Activated naive CD4-positive, alpha-beta T cell treated with anti-CD3 and anti-CD28 coated beads, Interleukin-2, amount 50 U/mL, for 72 hours (primary cell): ENCODE measurements around the gene COTL1. TPM values are rescaled to one million over a fixed set of nuclear protein-coding genes. Genes with fewer than 3 reads are reported as not detected.

ENCODE experiments used
- ATAC-seq, 2 donors: fragments of 150-1000 bp; cut with Tn5 transposase; 2 replicates each; pipeline ENCODE4 v1.10.0; 2021; ENCODE audit warnings: mild to moderate bottlenecking in 2 of 2, moderate library complexity in 2 of 2
- DNase-seq, 2 donors: peaks; one replicate each; pipeline ENCODE4 v3.0.0; 2021 to 2022; ENCODE audit warnings: low spot score in 2 of 2
- H3K27ac Mint-ChIP-seq, 2 donors: one replicate each; pipeline ENCODE4 v1.8.0; 2022; ENCODE audit warnings: mild to moderate bottlenecking in 2 of 2, mixed read lengths in 2 of 2
- H3K36me3 Mint-ChIP-seq, 2 donors: one replicate each; pipeline ENCODE4 v1.8.0; 2022; ENCODE audit warnings: mixed read lengths in 2 of 2
- H3K9me3 Mint-ChIP-seq, 2 donors: one replicate each; pipeline ENCODE4 v1.8.0; 2022; ENCODE audit warnings: mixed read lengths in 2 of 2
- total RNA-seq, 2 donors: library from RNA; stranded (reverse); gene quantifications; one replicate each; pipeline ENCODE4 v1.2.3, GENCODE V29; 2022

The COTL1 gene
- total RNA-seq, 2 donors from 2014 or later, result 277 to 583 TPM

- H3K36me3 Mint-ChIP-seq, result peaks cover 46 to 84% of the 10 kb centered on the region in 2 donors
- no peak for DNase-seq
- peaks cover 0 to 15% of the 10 kb centered on the region in 2 donors for H3K9me3 Mint-ChIP-seq
- H3K27ac Mint-ChIP-seq, result peak overlapping the region; percentile 76 to 79
- ATAC-seq, result peak; percentile 39 to 59
Observed at GRCh38 chr16:84608282-84608681, 9.6 kb downstream of the COTL1 start.

- H3K36me3 Mint-ChIP-seq, result peaks cover 42 to 83% of the 10 kb centered on the region in 2 donors
- peak; percentile 19 to 44 for ATAC-seq
- H3K9me3 Mint-ChIP-seq, result peaks cover 0 to 15% of the 10 kb centered on the region in 2 donors
- no peak for DNase-seq
- H3K27ac Mint-ChIP-seq, result peak overlapping the region; percentile 76 to 79
Observed at GRCh38 chr16:84607694-84608093, 10.2 kb downstream of the COTL1 start.

GRCh38 chr16:84607061-84607460 lies 10.8 kb downstream of the COTL1 start:
- ATAC-seq (no peak), DNase-seq (no peak)
- peak overlapping the region; percentile 76 to 79 for H3K27ac Mint-ChIP-seq
- H3K36me3 Mint-ChIP-seq, result peaks cover 40 to 76% of the 10 kb centered on the region in 2 donors
- peaks cover 0 to 15% of the 10 kb centered on the region in 2 donors for H3K9me3 Mint-ChIP-seq

GRCh38 chr16:84606081-84606875 lies 11.6 kb downstream of the COTL1 start:
- peak; percentile 19 to 42 for ATAC-seq

GRCh38 chr16:84605339-84605848 lies 12.5 kb downstream of the COTL1 start:
- DNase-seq (no peak), ATAC-seq (no peak)
- Mint-ChIP-seq H3K36me3 (peaks cover 26 to 60% of the 10 kb centered on the region in 2 donors), H3K9me3 (peaks cover 0 to 12% of the 10 kb centered on the region in 2 donors), H3K27ac (no peak overlapping the region)

More at GRCh38 chr16:84606081-84606875, 11.6 kb downstream of the COTL1 start:
- no peak for DNase-seq
- Mint-ChIP-seq H3K36me3 (peaks cover 35 to 69% of the 10 kb centered on the region in 2 donors), H3K27ac (peak overlapping the region; percentile 76 to 79), H3K9me3 (peaks cover 0 to 15% of the 10 kb centered on the region in 2 donors)

GRCh38 chr16:84604477-84605013 lies 13.3 kb downstream of the COTL1 start:
- H3K36me3 Mint-ChIP-seq, result peaks cover 23 to 51% of the 10 kb centered on the region in 2 donors
- H3K27ac Mint-ChIP-seq, result peak overlapping the region; percentile 24 to 47
- DNase-seq, result no peak
- H3K9me3 Mint-ChIP-seq, result peaks cover 0 to 6% of the 10 kb centered on the region in 2 donors
- ATAC-seq, result no peak

GRCh38 chr16:84603940-84604339 lies 13.9 kb downstream of the COTL1 start:
- Mint-ChIP-seq H3K27ac (peak overlapping the region in 1 of 2 donors; percentile 24), H3K9me3 (peaks cover 0 to 6% of the 10 kb centered on the region in 2 donors), H3K36me3 (peaks cover 23 to 46% of the 10 kb centered on the region in 2 donors)
- ATAC-seq (no peak), DNase-seq (no peak)

- peaks cover 0 to 6% of the 10 kb centered on the region in 2 donors for H3K9me3 Mint-ChIP-seq
- H3K36me3 Mint-ChIP-seq, result peaks cover 19 to 43% of the 10 kb centered on the region in 2 donors
- ATAC-seq, result peak in 1 of 2 donors; percentile 13
- no peak for DNase-seq
- peak overlapping the region; percentile 18 to 92 for H3K27ac Mint-ChIP-seq
Observed at GRCh38 chr16:84603140-84603816, 14.6 kb downstream of the COTL1 start.

GRCh38 chr16:84600343-84601229 lies 17.3 kb downstream of the COTL1 start:
- Mint-ChIP-seq H3K27ac (peak overlapping the region; percentile 94 to 96), H3K36me3 (peaks cover 8 to 46% of the 10 kb centered on the region in 2 donors), H3K9me3 (no peaks in the 10 kb centered on the region)
- DNase-seq, result no peak
- peak; percentile 71 to 80 for ATAC-seq

- peak; percentile 53 to 78 for ATAC-seq
Observed at GRCh38 chr16:84599521-84600202, 18.2 kb downstream of the COTL1 start.

GRCh38 chr16:84598360-84598759 lies 19.5 kb downstream of the COTL1 start:
- Mint-ChIP-seq H3K36me3 (peaks cover 13 to 51% of the 10 kb centered on the region in 2 donors), H3K9me3 (no peaks in the 10 kb centered on the region), H3K27ac (peak overlapping the region; percentile 86 to 87)
- DNase-seq (no peak), ATAC-seq (no peak)

More at GRCh38 chr16:84599521-84600202, 18.2 kb downstream of the COTL1 start:
- H3K27ac Mint-ChIP-seq, result peak overlapping the region; percentile 94 to 96
- peaks cover 13 to 49% of the 10 kb centered on the region in 2 donors for H3K36me3 Mint-ChIP-seq
- DNase-seq, result peak; percentile 70 to 72
- no peaks in the 10 kb centered on the region for H3K9me3 Mint-ChIP-seq

- H3K27ac Mint-ChIP-seq, result peak overlapping the region; percentile 86 to 87
- ATAC-seq, result peak in 1 of 2 donors; percentile 22
- no peak for DNase-seq
- peaks cover 13 to 50% of the 10 kb centered on the region in 2 donors for H3K36me3 Mint-ChIP-seq
- no peaks in the 10 kb centered on the region for H3K9me3 Mint-ChIP-seq
Observed at GRCh38 chr16:84597931-84598351, 19.9 kb downstream of the COTL1 start.

- H3K36me3 Mint-ChIP-seq, result peaks cover 13 to 54% of the 10 kb centered on the region in 2 donors
- H3K27ac Mint-ChIP-seq, result peak overlapping the region; percentile 86 to 87
- DNase-seq (no peak), ATAC-seq (no peak)
- no peaks in the 10 kb centered on the region for H3K9me3 Mint-ChIP-seq
Observed at GRCh38 chr16:84597528-84597896, 20.4 kb downstream of the COTL1 start.

GRCh38 chr16:84596801-84597527 lies 20.9 kb downstream of the COTL1 start:
- no peak for DNase-seq
- ATAC-seq, result no peak
- Mint-ChIP-seq H3K27ac (peak overlapping the region; percentile 86 to 87), H3K36me3 (peaks cover 13 to 57% of the 10 kb centered on the region in 2 donors), H3K9me3 (no peaks in the 10 kb centered on the region)

GRCh38 chr16:84596161-84596560 lies 21.7 kb downstream of the COTL1 start:
- Mint-ChIP-seq H3K9me3 (no peaks in the 10 kb centered on the region), H3K27ac (peak overlapping the region; percentile 86 to 87), H3K36me3 (peaks cover 13 to 57% of the 10 kb centered on the region in 2 donors)
- ATAC-seq (no peak), DNase-seq (no peak)
